Measurements from ENCODE around the gene USF1.
"Not testable (repeated sequence)": the region's sequence is repeated elsewhere in the genome, so short reads cannot be mapped to it uniquely, and the experiment has no call there.

DNA sequence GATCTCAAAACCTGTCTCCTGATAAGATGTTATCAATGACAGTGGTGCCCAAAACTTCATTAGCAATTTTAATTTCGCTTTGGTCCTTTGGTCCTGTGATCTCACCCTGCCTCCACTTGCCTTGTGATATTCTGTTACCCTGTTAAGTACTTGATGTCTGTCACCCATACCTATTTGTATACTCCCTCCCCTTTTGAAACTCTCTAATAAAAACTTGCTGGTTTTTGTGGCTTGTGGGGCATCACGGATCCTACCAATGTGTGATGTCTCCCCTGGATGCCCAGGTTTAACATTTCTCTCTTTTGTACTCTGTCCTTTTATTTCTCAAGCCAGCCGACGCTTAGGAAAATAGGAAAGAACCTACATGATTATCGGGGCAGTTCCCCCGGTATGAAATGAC is 18.2 kb upstream of the USF1 start:
- TF ChIP-seq PATZ1 (CRISPR knock-in tag; IDR thresholded peaks at IDR 0.05; ENCODE audit: borderline replicate concordance); ZNF565 (CRISPR knock-in tag; conservative IDR thresholded peaks at IDR 0.05; ENCODE audit: low read depth); ESRRG (CRISPR knock-in tag; IDR thresholded peaks at IDR 0.05): not testable (repeated sequence)
